Liver (tissue), 2 donors: ENCODE measurements around the gene POFUT2.

Source experiments
- EGR1 ChIP-seq, 2 donors: IDR thresholded peaks; 2 replicates each; pipeline ENCODE4 v1.6.1; 2016 to 2018; ENCODE audit warnings: antibody characterized with exemption in 2 of 2, low read depth in 2 of 2
- MAX ChIP-seq: IDR thresholded peaks from 2 replicates; pipeline ENCODE4 v1.6.1; 2016; ENCODE audit warnings: antibody characterized with exemption
- RAD21 ChIP-seq, 2 donors: IDR thresholded peaks; 2 replicates each; pipeline ENCODE4 v1.6.1; 2016; ENCODE audit warnings: antibody characterized with exemption in 2 of 2, mild to moderate bottlenecking in 2 of 2
- ZBTB33 ChIP-seq: IDR thresholded peaks from 2 replicates; pipeline ENCODE4 v1.6.1; 2016; ENCODE audit warnings: antibody characterized with exemption
- donor health status: healthy.

- TF ChIP-seq ZBTB33 (no peak), MAX (no peak), RAD21 (IDR thresholded peaks at IDR 0.05) (no peak), EGR1 (IDR thresholded peaks at IDR 0.05; ENCODE audit: low read depth in 2 of 2) (no peak)
Measured at GRCh38 chr21:45219517-45219916, 68.2 kb downstream of the POFUT2 start.
